Neural progenitor cell (in vitro differentiated cells): Measurements from ENCODE around the gene NRROS.

ENCODE experiments used
- EZH2 ChIP-seq: fragments of 200-600 bp; sonication (generic); IDR thresholded peaks from 2 replicates; pipeline ENCODE4 v1.6.1; 2017; ENCODE audit warnings: antibody characterized with exemption, mild to moderate bottlenecking, moderate library complexity
- TF ChIP-seq, protein P1 (sequence below): fragments of 200-600 bp; sonication (generic); IDR thresholded peaks from 2 replicates; pipeline ENCODE4 v1.5.1; 2017; ENCODE audit warnings: antibody characterized with exemption, mild to moderate bottlenecking

DNA sequence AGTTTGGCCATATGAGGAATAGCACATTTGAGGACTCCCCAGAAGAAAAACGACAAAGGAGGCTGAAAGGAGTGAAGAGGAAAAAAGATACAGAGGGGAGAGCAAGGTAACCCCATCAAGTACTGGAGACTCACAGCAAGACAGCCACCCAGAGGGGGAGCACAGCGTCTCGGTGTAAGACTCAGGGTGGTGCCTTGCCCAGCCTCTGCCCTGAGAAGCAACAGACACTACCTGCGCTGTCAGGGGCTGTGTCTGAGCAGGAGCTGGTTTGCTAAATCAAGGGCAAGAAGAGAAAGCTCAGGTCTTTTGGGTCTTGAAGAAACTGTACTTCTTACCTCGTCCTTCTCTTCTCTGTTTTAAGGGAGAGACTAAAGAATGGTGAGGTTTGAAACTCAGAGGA lies 43.1 kb upstream of the NRROS start:
- TF ChIP-seq, protein P1, sequence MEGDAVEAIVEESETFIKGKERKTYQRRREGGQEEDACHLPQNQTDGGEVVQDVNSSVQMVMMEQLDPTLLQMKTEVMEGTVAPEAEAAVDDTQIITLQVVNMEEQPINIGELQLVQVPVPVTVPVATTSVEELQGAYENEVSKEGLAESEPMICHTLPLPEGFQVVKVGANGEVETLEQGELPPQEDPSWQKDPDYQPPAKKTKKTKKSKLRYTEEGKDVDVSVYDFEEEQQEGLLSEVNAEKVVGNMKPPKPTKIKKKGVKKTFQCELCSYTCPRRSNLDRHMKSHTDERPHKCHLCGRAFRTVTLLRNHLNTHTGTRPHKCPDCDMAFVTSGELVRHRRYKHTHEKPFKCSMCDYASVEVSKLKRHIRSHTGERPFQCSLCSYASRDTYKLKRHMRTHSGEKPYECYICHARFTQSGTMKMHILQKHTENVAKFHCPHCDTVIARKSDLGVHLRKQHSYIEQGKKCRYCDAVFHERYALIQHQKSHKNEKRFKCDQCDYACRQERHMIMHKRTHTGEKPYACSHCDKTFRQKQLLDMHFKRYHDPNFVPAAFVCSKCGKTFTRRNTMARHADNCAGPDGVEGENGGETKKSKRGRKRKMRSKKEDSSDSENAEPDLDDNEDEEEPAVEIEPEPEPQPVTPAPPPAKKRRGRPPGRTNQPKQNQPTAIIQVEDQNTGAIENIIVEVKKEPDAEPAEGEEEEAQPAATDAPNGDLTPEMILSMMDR = no peak
- no peak for TF ChIP-seq EZH2
